ENCODE data around the gene SNAPC4. TPM values are rescaled to one million over a fixed set of nuclear protein-coding genes. Genes with fewer than 3 reads are reported as not detected.

Gene SNAPC4
- total RNA-seq, 1 experiment from 2014 or later: 24.8 TPM

GRCh38 chr9:136367296-136368145 is 32.4 kb downstream of the SNAPC4 start:
- no TSS peak for BruUV-seq (replicated peaks)
- intact Hi-C loops (cut with micrococcal nuclease; ENCODE audit: unreplicated experiment): no loop called here
- Histone ChIP-seq H3K4me3 (ENCODE audit: low read depth, low read length, poor library complexity, severe bottlenecking) (no peak overlapping the region), H3K9me3 (ENCODE audit: low read depth, low read length, poor library complexity, severe bottlenecking) (no peaks in the 10 kb centered on the region), H3K27me3 (replicated peaks; ENCODE audit: insufficient read depth, low read depth, low read length, poor library complexity) (no peaks in the 10 kb centered on the region), H3K36me3 (ENCODE audit: insufficient read depth, low read length, poor library complexity, severe bottlenecking) (no peaks in the 10 kb centered on the region), H3K4me1 (ENCODE audit: insufficient read depth, low read length, poor library complexity, severe bottlenecking) (peaks cover 5% of the 10 kb centered on the region), H3K27ac (ENCODE audit: low read depth, low read length, poor library complexity, severe bottlenecking) (no peak overlapping the region)
- POLR2A ChIA-PET (ENCODE audit: low non-redundant PET): no interaction called here
- CTCF ChIA-PET: no interaction called here
- no peak for TF ChIP-seq CTCF (conservative IDR thresholded peaks at IDR 0.05; ENCODE audit: low read depth, low read length)
- no peak for TF ChIP-seq EZH2 (IDR thresholded peaks at IDR 0.05; ENCODE audit: borderline replicate concordance, low read depth, low read length, poor library complexity, severe bottlenecking)
- no peak for DNase-seq (ENCODE audit: low spot score)

- TF ChIP-seq CTCF (conservative IDR thresholded peaks at IDR 0.05; ENCODE audit: low read depth, low read length) (no peak), EZH2 (IDR thresholded peaks at IDR 0.05; ENCODE audit: borderline replicate concordance, low read depth, low read length, poor library complexity, severe bottlenecking) (no peak)
- ChIA-PET POLR2A (ENCODE audit: low non-redundant PET) (no interaction called here), CTCF (no interaction called here)
- Histone ChIP-seq H3K27ac (ENCODE audit: low read depth, low read length, poor library complexity, severe bottlenecking) (no peak overlapping the region), H3K36me3 (ENCODE audit: insufficient read depth, low read length, poor library complexity, severe bottlenecking) (no peaks in the 10 kb centered on the region), H3K4me3 (ENCODE audit: low read depth, low read length, poor library complexity, severe bottlenecking) (no peak overlapping the region), H3K27me3 (replicated peaks; ENCODE audit: insufficient read depth, low read depth, low read length, poor library complexity) (no peaks in the 10 kb centered on the region), H3K4me1 (ENCODE audit: insufficient read depth, low read length, poor library complexity, severe bottlenecking) (peaks cover 5% of the 10 kb centered on the region), H3K9me3 (ENCODE audit: low read depth, low read length, poor library complexity, severe bottlenecking) (no peaks in the 10 kb centered on the region)
- no TSS peak for BruUV-seq (replicated peaks)
- DNase-seq (ENCODE audit: low spot score): no peak
- intact Hi-C loops (cut with micrococcal nuclease; ENCODE audit: unreplicated experiment): no loop called here
Measured at GRCh38 chr9:136366826-136367225, 33.1 kb downstream of the SNAPC4 start.

GRCh38 chr9:136365775-136366222 is 34.2 kb downstream of the SNAPC4 start:
- H3K27ac ChIP-seq (ENCODE audit: low read depth, low read length, poor library complexity, severe bottlenecking): no peak overlapping the region
- H3K4me3 ChIP-seq (ENCODE audit: low read depth, low read length, poor library complexity, severe bottlenecking): no peak overlapping the region
- H3K9me3 ChIP-seq (ENCODE audit: low read depth, low read length, poor library complexity, severe bottlenecking): no peaks in the 10 kb centered on the region
- no peaks in the 10 kb centered on the region for H3K36me3 ChIP-seq (ENCODE audit: insufficient read depth, low read length, poor library complexity, severe bottlenecking)
- H3K27me3 ChIP-seq (replicated peaks; ENCODE audit: insufficient read depth, low read depth, low read length, poor library complexity): no peaks in the 10 kb centered on the region
- POLR2A ChIA-PET (ENCODE audit: low non-redundant PET): interaction anchor here (0.5 kb wide), 1 partner anchor 286 kb away, joined by 12 read pairs; no protein-coding TSS in a partner anchor
- TF ChIP-seq CTCF (conservative IDR thresholded peaks at IDR 0.05; ENCODE audit: low read depth, low read length): no peak
- no peak for TF ChIP-seq EZH2 (IDR thresholded peaks at IDR 0.05; ENCODE audit: borderline replicate concordance, low read depth, low read length, poor library complexity, severe bottlenecking)
- DNase-seq (ENCODE audit: low spot score): no peak
- peaks cover 5% of the 10 kb centered on the region for H3K4me1 ChIP-seq (ENCODE audit: insufficient read depth, low read length, poor library complexity, severe bottlenecking)
- no TSS peak for BruUV-seq (replicated peaks)
- intact Hi-C loops (cut with micrococcal nuclease; ENCODE audit: unreplicated experiment): no loop called here
- CTCF ChIA-PET: no interaction called here

Measured in A673 (cell line).